Adipocyte (in vitro differentiated cells): Measurements from ENCODE around the gene ALDH1B1.
A peak's percentile ranks its signal among the peaks of the same experiment; 100 is the strongest.

ENCODE experiments used
- DNase-seq: peaks from one replicate; pipeline ENCODE4 v3.0.0-alpha.2; 2015; ENCODE audit warnings: low read depth
- H3K27me3 ChIP-seq: replicated peaks from 2 replicates; pipeline ENCODE4 v1.7.0; 2013; ENCODE audit warnings: mild to moderate bottlenecking, low read length, moderate library complexity; ENCODE audit not compliant: control insufficient read depth, insufficient read depth
- H3K36me3 ChIP-seq: 2 replicates; pipeline ENCODE4 v1.7.0; 2013; ENCODE audit warnings: low read length, mild to moderate bottlenecking, moderate library complexity; ENCODE audit not compliant: control insufficient read depth, insufficient read depth, severe bottlenecking
- H3K4me1 ChIP-seq: 2 replicates; pipeline ENCODE4 v1.7.0; 2013; ENCODE audit warnings: mild to moderate bottlenecking, low read length, moderate library complexity; ENCODE audit not compliant: control insufficient read depth, insufficient read depth
- H3K4me3 ChIP-seq: 2 replicates; pipeline ENCODE4 v1.7.0; 2013; ENCODE audit warnings: mild to moderate bottlenecking, low read length, moderate library complexity
- H3K9ac ChIP-seq: 2 replicates; pipeline ENCODE4 v1.7.0; 2013; ENCODE audit warnings: mild to moderate bottlenecking, low read length, moderate library complexity
- H3K9me3 ChIP-seq: 2 replicates; pipeline ENCODE4 v1.7.0; 2013; ENCODE audit warnings: mild to moderate bottlenecking, low read length, moderate library complexity; ENCODE audit not compliant: control insufficient read depth

Gene ALDH1B1

GRCh38 chr9:38421498-38422211 lies 29.2 kb downstream of the ALDH1B1 start:
- Histone ChIP-seq H3K9me3 (no peaks in the 10 kb centered on the region), H3K9ac (no peak overlapping the region), H3K4me3 (no peak overlapping the region), H3K36me3 (no peaks in the 10 kb centered on the region), H3K4me1 (peaks cover 13% of the 10 kb centered on the region), H3K27me3 (peaks cover 42% of the 10 kb centered on the region)
- no peak for DNase-seq

GRCh38 chr9:38422555-38423260 lies 30.2 kb downstream of the ALDH1B1 start:
- Histone ChIP-seq H3K9me3 (no peaks in the 10 kb centered on the region), H3K36me3 (no peaks in the 10 kb centered on the region), H3K4me3 (no peak overlapping the region), H3K9ac (no peak overlapping the region), H3K27me3 (peaks cover 50% of the 10 kb centered on the region), H3K4me1 (peaks cover 13% of the 10 kb centered on the region)
- DNase-seq: no peak

- Histone ChIP-seq H3K4me1 (peaks cover 13% of the 10 kb centered on the region), H3K27me3 (peaks cover 52% of the 10 kb centered on the region)
Measured at GRCh38 chr9:38423273-38423972, 30.9 kb downstream of the ALDH1B1 start.

GRCh38 chr9:38423973-38424843 lies 31.7 kb downstream of the ALDH1B1 start, which contains the start of gene IGFBPL1:
TSS of gene IGFBPL1 (minus strand) at chr9:38424454. CDS start at chr9:38424424, 30 bp downstream.
- H3K9ac ChIP-seq: peak within 1 kb of the TSS; percentile 35
- peaks cover 47% of the 10 kb centered on the region for H3K27me3 ChIP-seq
- DNase-seq: peak; percentile 70
- peaks cover 13% of the 10 kb centered on the region for H3K4me1 ChIP-seq
- no peaks in the 10 kb centered on the region for H3K9me3 ChIP-seq
- H3K36me3 ChIP-seq: no peaks in the 10 kb centered on the region
- H3K4me3 ChIP-seq: peak within 1 kb of the TSS; percentile 73

More at GRCh38 chr9:38423273-38423972, 30.9 kb downstream of the ALDH1B1 start:
- Histone ChIP-seq H3K36me3 (no peaks in the 10 kb centered on the region), H3K9me3 (no peaks in the 10 kb centered on the region), H3K4me3 (peak overlapping the region; percentile 73), H3K9ac (no peak overlapping the region)
- no peak for DNase-seq

- peak overlapping the region; percentile 73 for H3K4me3 ChIP-seq
- DNase-seq: no peak
- no peak overlapping the region for H3K9ac ChIP-seq
- peaks cover 13% of the 10 kb centered on the region for H3K4me1 ChIP-seq
- H3K27me3 ChIP-seq: peaks cover 49% of the 10 kb centered on the region
- no peaks in the 10 kb centered on the region for H3K36me3 ChIP-seq
- H3K9me3 ChIP-seq: no peaks in the 10 kb centered on the region
Measured at GRCh38 chr9:38424918-38425317, 32.4 kb downstream of the ALDH1B1 start.

- Histone ChIP-seq H3K9ac (no peak overlapping the region), H3K9me3 (no peaks in the 10 kb centered on the region), H3K27me3 (peaks cover 58% of the 10 kb centered on the region), H3K4me1 (peaks cover 8% of the 10 kb centered on the region), H3K4me3 (no peak overlapping the region), H3K36me3 (no peaks in the 10 kb centered on the region)
- DNase-seq: no peak
Measured at GRCh38 chr9:38428062-38428461, 35.6 kb downstream of the ALDH1B1 start.

GRCh38 chr9:38431116-38431515 lies 38.6 kb downstream of the ALDH1B1 start:
- DNase-seq: no peak
- peaks cover 37% of the 10 kb centered on the region for H3K27me3 ChIP-seq

GRCh38 chr9:38432922-38433510 lies 40.5 kb downstream of the ALDH1B1 start:
- peak; percentile 71 for DNase-seq
- H3K9me3 ChIP-seq: no peaks in the 10 kb centered on the region
- no peak overlapping the region for H3K9ac ChIP-seq
- H3K27me3 ChIP-seq: peaks cover 18% of the 10 kb centered on the region
- H3K4me3 ChIP-seq: no peak overlapping the region
- peaks cover 42% of the 10 kb centered on the region for H3K4me1 ChIP-seq
- H3K36me3 ChIP-seq: no peaks in the 10 kb centered on the region

More at GRCh38 chr9:38431116-38431515, 38.6 kb downstream of the ALDH1B1 start:
- peaks cover 32% of the 10 kb centered on the region for H3K4me1 ChIP-seq
- no peaks in the 10 kb centered on the region for H3K9me3 ChIP-seq
- no peak overlapping the region for H3K9ac ChIP-seq
- no peaks in the 10 kb centered on the region for H3K36me3 ChIP-seq
- no peak overlapping the region for H3K4me3 ChIP-seq

- H3K4me1 ChIP-seq: peaks cover 42% of the 10 kb centered on the region
- no peaks in the 10 kb centered on the region for H3K36me3 ChIP-seq
- no peaks in the 10 kb centered on the region for H3K9me3 ChIP-seq
- H3K9ac ChIP-seq: peak overlapping the region; percentile 25
- DNase-seq: no peak
- H3K4me3 ChIP-seq: no peak overlapping the region
- peaks cover 18% of the 10 kb centered on the region for H3K27me3 ChIP-seq
Measured at GRCh38 chr9:38434365-38434764, 41.9 kb downstream of the ALDH1B1 start.

DNA sequence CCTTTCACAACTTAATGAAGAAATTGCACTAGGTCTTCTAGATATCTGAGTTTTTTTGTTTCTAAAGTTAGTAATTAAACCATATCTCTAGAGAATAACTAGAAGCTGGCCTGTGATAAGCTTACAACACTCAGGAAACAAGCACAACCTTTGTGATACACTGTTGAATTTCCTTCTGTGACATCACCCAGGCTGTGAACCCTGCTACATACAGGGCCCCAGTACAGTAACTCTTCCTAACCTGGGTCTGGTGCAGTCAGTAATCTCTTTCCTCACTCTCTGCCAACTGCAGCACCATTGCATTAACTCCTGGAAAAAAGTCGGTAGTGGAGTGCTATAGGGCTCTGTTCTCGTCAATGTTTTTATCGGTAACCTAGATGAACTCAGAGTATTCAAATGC lies 42.4 kb downstream of the ALDH1B1 start:
- DNase-seq: no peak
- no peaks in the 10 kb centered on the region for H3K36me3 ChIP-seq
- peaks cover 42% of the 10 kb centered on the region for H3K4me1 ChIP-seq
- no peak overlapping the region for H3K4me3 ChIP-seq
- H3K27me3 ChIP-seq: peaks cover 17% of the 10 kb centered on the region
- H3K9me3 ChIP-seq: no peaks in the 10 kb centered on the region
- peak overlapping the region; percentile 25 for H3K9ac ChIP-seq
